HG03575 (cell line): ENCODE results near the gene JMJD8.

Source experiments
- ATAC-seq: cut with Tn5 transposase; IDR thresholded peaks from one replicate; pipeline ENCODE4 v1.9.1; 2021; ENCODE audit not compliant: unreplicated experiment, insufficient number of reproducible peaks, low FRiP score; ENCODE audit errors: extremely low read depth

Gene JMJD8

GRCh38 chr16:670485-671352, 13.4 kb downstream of the JMJD8 start:
- ATAC-seq = no peak

- ATAC-seq = no peak
Observed at GRCh38 chr16:669666-670065, 14.5 kb downstream of the JMJD8 start.

- ATAC-seq = no peak
Observed at GRCh38 chr16:668519-669171, 15.5 kb downstream of the JMJD8 start.

- ATAC-seq = no peak
Observed at GRCh38 chr16:667780-668518, 16.2 kb downstream of the JMJD8 start, which contains the start of gene RHOT2. TSS of gene RHOT2 (plus strand) at chr16:668132. CDS start at chr16:668200, 68 bp downstream.

GRCh38 chr16:667113-667779, 16.9 kb downstream of the JMJD8 start:
- no peak for ATAC-seq

- ATAC-seq = no peak
Observed at GRCh38 chr16:666572-666971, 17.6 kb downstream of the JMJD8 start.

GRCh38 chr16:662597-662996, 21.5 kb downstream of the JMJD8 start:
- ATAC-seq = no peak

GRCh38 chr16:662095-662494, 22.0 kb downstream of the JMJD8 start:
- ATAC-seq = no peak

GRCh38 chr16:661184-661821, 22.8 kb downstream of the JMJD8 start:
- no peak for ATAC-seq

- ATAC-seq = no peak
Observed at GRCh38 chr16:660459-661183, 23.5 kb downstream of the JMJD8 start.

GRCh38 chr16:660132-660458, 24.0 kb downstream of the JMJD8 start:
- ATAC-seq = no peak

- ATAC-seq = no peak
Observed at GRCh38 chr16:659618-660017, 24.5 kb downstream of the JMJD8 start.

- no peak for ATAC-seq
Observed at GRCh38 chr16:658679-659571, 25.2 kb downstream of the JMJD8 start.

GRCh38 chr16:657487-657886, 26.6 kb downstream of the JMJD8 start:
- ATAC-seq = no peak

GRCh38 chr16:654034-654433, 30.1 kb downstream of the JMJD8 start:
- ATAC-seq = no peak

- ATAC-seq = no peak
Observed at GRCh38 chr16:652454-653305, 31.5 kb downstream of the JMJD8 start.

- ATAC-seq = no peak
Observed at GRCh38 chr16:651844-652243, 32.3 kb downstream of the JMJD8 start.
